A673 (cell line): ENCODE measurements around the gene PIGS.

Source experiments
- CTCF ChIP-seq: fragments of 300-800, 200-600 bp; sonication (generic); conservative IDR thresholded peaks from 2 replicates; pipeline ENCODE4 v1.5.1; 2017; ENCODE audit warnings: low read depth, mild to moderate bottlenecking, antibody characterized with exemption, low read length, moderate library complexity, mixed read lengths
- EZH2 ChIP-seq: fragments of 200-600 bp; sonication (generic); IDR thresholded peaks from 2 replicates; pipeline ENCODE4 v1.6.1; 2017; ENCODE audit warnings: borderline replicate concordance, low read depth, mild to moderate bottlenecking, mixed read lengths, antibody characterized with exemption, low read length; ENCODE audit not compliant: poor library complexity, severe bottlenecking

GRCh38 chr17:28555022-28555421 lies 16.3 kb downstream of the PIGS start:
- no peak for TF ChIP-seq CTCF
- no peak for TF ChIP-seq EZH2
